K562 (cell line): ENCODE data around the gene DENND1A. TPM values are rescaled to one million over a fixed set of nuclear protein-coding genes. Genes with fewer than 3 reads are reported as not detected.

ENCODE experiments used
- ATAC-seq: fragments of 200-7000 bp; cut with Tn5 transposase; 3 replicates; pipeline ENCODE4 v1.9.1; 2020; ENCODE audit warnings: moderate library complexity
- BruUV-seq: library from RNA; stranded (reverse); fragments of 400-500 nt; replicated peaks from 2 replicates; lab custom pipeline; 2021; lab: Mats Ljungman, UMichigan
- CTCF ChIA-PET: fragments of 300-600 bp; formaldehyde crosslinking; extraction: SDS; loops from one replicate; lab custom pipeline; 2021; ENCODE audit warnings: low intra/inter-chr PET ratio; lab: Yijun Ruan, JAX
- POLR2A ChIA-PET: fragments of 300-600, 350-650 bp; sonication (Branson Sonifier 250); formaldehyde crosslinking; extraction: SDS; loops from one replicate; lab custom pipeline; 2021; ENCODE audit warnings: antibody characterized with exemption, inconsistent platforms; lab: Yijun Ruan, JAX
- DNase-seq, 4 experiments: peaks; one replicate each; pipeline versions ENCODE4 v3.0.0 to v3.0.0-alpha.2; 2011 to 2018; ENCODE audit warnings: low spot score in 3 of 4, mixed read lengths in 3 of 4; ENCODE audit errors: extremely low read depth in 1 of 4
- FAIRE-seq: peaks from 2 replicates; lab custom pipeline; 2011; peaks lifted over from hg19 to GRCh38; lab: Jason Lieb, UNC
- H2AFZ ChIP-seq: 2 replicates; pipeline ENCODE4 v1.6.0; 2011; ENCODE audit warnings: low read depth, low read length, control low read depth, inconsistent platforms
- H3K27ac ChIP-seq: fragments of 200-600 bp; 3 replicates; pipeline ENCODE4 v1.8.0; 2011; ENCODE audit warnings: low read depth, mild to moderate bottlenecking, control low read depth, inconsistent platforms, low read length, moderate library complexity, mixed read lengths; ENCODE audit errors: extremely low read depth
- H3K27me3 ChIP-seq, 2 experiments: fragments of 300-600 bp in 1 of 2; 2 replicates in 1 of 2; 3 replicates in 1 of 2; pipeline versions ENCODE4 v1.6.0 to v1.8.0; 2011; ENCODE audit warnings: inconsistent platforms in 2 of 2, low read length in 2 of 2, mild to moderate bottlenecking in 1 of 2, mixed read lengths in 1 of 2, moderate library complexity in 1 of 2; ENCODE audit not compliant: control insufficient read depth in 2 of 2, insufficient read depth in 2 of 2
- H3K36me3 ChIP-seq: fragments of 300-600 bp; 3 replicates; pipeline ENCODE4 v1.8.0; 2011; ENCODE audit warnings: mild to moderate bottlenecking, low read length, inconsistent platforms; ENCODE audit not compliant: control insufficient read depth, insufficient read depth
- H3K4me1 ChIP-seq, 2 experiments: fragments of 200-600 bp in 1 of 2; replicated peaks in 1 of 2; 2 replicates in 1 of 2; 3 replicates in 1 of 2; pipeline versions ENCODE4 v1.5.1 to v1.8.0; 2011; ENCODE audit warnings: inconsistent platforms in 2 of 2, low read length in 2 of 2, mild to moderate bottlenecking in 1 of 2, mixed read lengths in 1 of 2, moderate library complexity in 1 of 2; ENCODE audit not compliant: control insufficient read depth in 2 of 2, insufficient read depth in 2 of 2
- H3K4me2 ChIP-seq: 2 replicates; pipeline ENCODE4 v1.6.1; 2011; ENCODE audit warnings: low read length, control low read depth, inconsistent platforms, mixed read lengths; ENCODE audit not compliant: insufficient read depth
- H3K4me3 ChIP-seq: fragments of 200-600 bp; sonication (generic), shearing (Covaris generic); 2 replicates; pipeline ENCODE4 v1.5.1; 2016; ENCODE audit warnings: control low read depth, inconsistent platforms
- H3K79me2 ChIP-seq: fragments of 200-600 bp; 3 replicates; pipeline ENCODE4 v1.8.0; 2011; ENCODE audit warnings: low read length, inconsistent platforms; ENCODE audit not compliant: control insufficient read depth, insufficient read depth
- H3K9ac ChIP-seq, 2 experiments: 2 replicates each; pipeline versions ENCODE4 v1.6.0 to v1.6.1; 2011; ENCODE audit warnings: low read depth in 2 of 2, low read length in 2 of 2, control low read depth in 1 of 2, inconsistent platforms in 1 of 2, mild to moderate bottlenecking in 1 of 2, mixed read lengths in 1 of 2; ENCODE audit not compliant: insufficient read depth in 1 of 2
- H3K9me1 ChIP-seq: one replicate; pipeline ENCODE4 v1.6.0; 2011; ENCODE audit warnings: inconsistent platforms, mild to moderate bottlenecking, low read length, moderate library complexity; ENCODE audit not compliant: control insufficient read depth, insufficient read depth
- H3K9me3 ChIP-seq: replicated peaks from 2 replicates; pipeline ENCODE4 v1.5.1; 2011; ENCODE audit warnings: low read depth, low read length, inconsistent platforms; ENCODE audit not compliant: control insufficient read depth, insufficient read depth
- H4K20me1 ChIP-seq: replicated peaks from 2 replicates; pipeline ENCODE4 v1.6.1; 2011; ENCODE audit warnings: low read length, inconsistent platforms, mixed read lengths; ENCODE audit not compliant: control insufficient read depth, insufficient read depth
- HBP1 ChIP-seq: fragments of 450-650 bp; formaldehyde crosslinking; IDR thresholded peaks from 2 replicates; pipeline ENCODE4 v1.4.0; 2022; ENCODE audit warnings: missing genetic modification characterization
- in situ Hi-C: fragments of 300-500 bp; cut with MboI; formaldehyde crosslinking; loops from 4 replicates; pipeline ENCODE4 v1.15.0; 2018; ENCODE audit warnings: inconsistent platforms, mixed read lengths
- intact Hi-C: fragments of 100-400 bp; cut with micrococcal nuclease; formaldehyde crosslinking; loops from 2 replicates; pipeline ENCODE4 v1.14.2; 2022
- polyA plus RNA-seq, 8 experiments: library from polyadenylated mRNA; depleted of rRNA in 4 of 8; stranded (reverse) in 5 of 8; unstranded in 3 of 8; fragments of >200 nt; fragmentation: Nextera tagmentation in 2 of 8; fragmentation: Illumina TruSeq in 1 of 8; extraction: Ambion mirVana in 2 of 8; extraction: Trizol in 1 of 8; gene quantifications; 2 replicates each; pipeline versions ENCODE4 v1.2.1 to v1.2.3, GENCODE V29; 2011 to 2014; ENCODE audit warnings: inconsistent platforms in 1 of 8, missing spikeins in 1 of 8
- total RNA-seq, 7 experiments: library from RNA; depleted of rRNA in 6 of 7; stranded (reverse); fragments of >200 nt in 6 of 7; fragmentation: Illumina TruSeq in 2 of 7; extraction: Trizol in 2 of 7; gene quantifications; 2 replicates each; pipeline versions ENCODE4 v1.2.1 to v1.2.3, GENCODE V29; 2011 to 2021; ENCODE audit warnings: low replicate concordance in 1 of 7
- TF ChIP-seq, protein P1 (sequence below): fragments of 450-650 bp; IDR thresholded peaks from 2 replicates; pipeline ENCODE4 v1.6.1; 2016; ENCODE audit warnings: borderline replicate concordance

Gene DENND1A
- total and polyA plus RNA-seq, 9 of the 15 experiments (the other 6 are each of a cell fraction or from before 2014, with no cell fraction given) = 7.6 to 29.5 (median 15.7) TPM

DNA sequence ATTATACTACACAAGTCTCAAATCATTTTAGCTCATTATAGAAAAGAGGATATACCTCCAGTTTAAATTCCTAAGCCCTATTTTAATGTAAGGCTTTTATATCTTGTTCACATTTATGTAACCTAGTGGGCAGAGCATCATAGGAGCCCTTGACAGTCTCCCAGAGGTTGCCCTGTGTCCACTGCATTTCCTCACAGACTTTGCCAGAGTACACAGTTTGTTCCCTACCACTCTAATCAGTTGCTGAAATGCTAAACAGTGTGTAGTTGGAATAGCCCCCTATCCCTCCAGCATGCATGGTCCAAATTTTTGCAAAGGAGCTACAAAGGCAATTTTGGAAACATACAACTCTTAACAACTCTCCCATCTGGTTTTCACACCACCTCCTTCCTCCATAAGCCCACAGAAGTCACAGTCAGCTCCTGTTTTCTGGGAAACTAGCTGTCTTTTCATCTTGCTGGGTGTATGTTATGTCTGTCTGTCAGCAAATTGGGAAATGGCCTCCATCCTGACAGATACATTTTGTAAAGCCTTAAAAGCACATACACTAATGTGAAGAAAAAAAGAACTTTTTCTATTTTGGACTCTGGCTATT is 212.2 kb downstream of the DENND1A start:
- FAIRE-seq (no peak), ATAC-seq (no peak), DNase-seq (no peak)
- no peak for TF ChIP-seq HBP1 (CRISPR knock-in tag)
- TF ChIP-seq, protein P1, sequence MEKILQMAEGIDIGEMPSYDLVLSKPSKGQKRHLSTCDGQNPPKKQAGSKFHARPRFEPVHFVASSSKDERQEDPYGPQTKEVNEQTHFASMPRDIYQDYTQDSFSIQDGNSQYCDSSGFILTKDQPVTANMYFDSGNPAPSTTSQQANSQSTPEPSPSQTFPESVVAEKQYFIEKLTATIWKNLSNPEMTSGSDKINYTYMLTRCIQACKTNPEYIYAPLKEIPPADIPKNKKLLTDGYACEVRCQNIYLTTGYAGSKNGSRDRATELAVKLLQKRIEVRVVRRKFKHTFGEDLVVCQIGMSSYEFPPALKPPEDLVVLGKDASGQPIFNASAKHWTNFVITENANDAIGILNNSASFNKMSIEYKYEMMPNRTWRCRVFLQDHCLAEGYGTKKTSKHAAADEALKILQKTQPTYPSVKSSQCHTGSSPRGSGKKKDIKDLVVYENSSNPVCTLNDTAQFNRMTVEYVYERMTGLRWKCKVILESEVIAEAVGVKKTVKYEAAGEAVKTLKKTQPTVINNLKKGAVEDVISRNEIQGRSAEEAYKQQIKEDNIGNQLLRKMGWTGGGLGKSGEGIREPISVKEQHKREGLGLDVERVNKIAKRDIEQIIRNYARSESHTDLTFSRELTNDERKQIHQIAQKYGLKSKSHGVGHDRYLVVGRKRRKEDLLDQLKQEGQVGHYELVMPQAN = no peak
- H3K9me3 ChIP-seq = no peaks in the 10 kb centered on the region
- no peaks in the 10 kb centered on the region for H4K20me1 ChIP-seq
- H3K4me2 ChIP-seq = no peak overlapping the region; the same call in 1 of the 2 replicates
- intact Hi-C loops (no loop called here), in situ Hi-C loops (no loop called here)
- H3K27ac ChIP-seq = no peak overlapping the region
- peaks cover 0 to 9% of the 10 kb centered on the region in 2 experiments; a peak in 3 of 5 replicates for H3K4me1 ChIP-seq
- H3K9me1 ChIP-seq = no peaks in the 10 kb centered on the region
- H3K9ac ChIP-seq = no peak overlapping the region
- CTCF ChIA-PET = no interaction called here
- no TSS peak for BruUV-seq
- H3K27me3 ChIP-seq = no peaks in the 10 kb centered on the region
- H3K4me3 ChIP-seq = no peak overlapping the region
- POLR2A ChIA-PET = interaction anchor here (0.9 to 1.3 kb wide), 3 partner anchors 10 to 26 kb away, joined by 3 to 4 read pairs (median 3); no protein-coding TSS in a partner anchor
- H2AFZ ChIP-seq = no peak overlapping the region
- no peaks in the 10 kb centered on the region for H3K79me2 ChIP-seq
- H3K36me3 ChIP-seq = no peaks in the 10 kb centered on the region
